GM03348 (cell line): ENCODE results near the gene KRTAP12-1.
"Not testable (repeated sequence)": the region's sequence is repeated elsewhere in the genome, so short reads cannot be mapped to it uniquely, and the experiment has no call there.

Experiments
- DNase-seq: peaks from one replicate; pipeline ENCODE4 v3.0.0; 2012; ENCODE audit warnings: low spot score

Gene KRTAP12-1

DNA sequence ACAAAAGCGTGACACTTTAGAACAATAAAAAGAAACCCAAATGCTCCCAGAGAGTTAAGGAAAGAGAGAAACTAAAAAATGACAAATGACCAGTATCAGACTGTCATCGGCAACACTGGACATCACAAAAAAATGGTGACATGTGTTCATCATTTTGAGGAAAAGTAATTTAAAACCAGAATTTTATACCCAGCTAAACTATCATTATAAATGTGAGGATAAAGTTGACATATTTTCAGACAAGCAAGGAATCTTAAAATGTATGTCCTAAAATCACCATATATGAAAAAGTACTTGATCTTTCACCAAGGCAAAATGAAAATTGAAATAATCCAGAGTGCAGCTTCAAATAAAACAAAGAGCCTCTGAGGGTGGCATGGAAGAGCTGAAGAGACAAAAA is 37.1 kb downstream of the KRTAP12-1 start:
- no peak for DNase-seq

DNA sequence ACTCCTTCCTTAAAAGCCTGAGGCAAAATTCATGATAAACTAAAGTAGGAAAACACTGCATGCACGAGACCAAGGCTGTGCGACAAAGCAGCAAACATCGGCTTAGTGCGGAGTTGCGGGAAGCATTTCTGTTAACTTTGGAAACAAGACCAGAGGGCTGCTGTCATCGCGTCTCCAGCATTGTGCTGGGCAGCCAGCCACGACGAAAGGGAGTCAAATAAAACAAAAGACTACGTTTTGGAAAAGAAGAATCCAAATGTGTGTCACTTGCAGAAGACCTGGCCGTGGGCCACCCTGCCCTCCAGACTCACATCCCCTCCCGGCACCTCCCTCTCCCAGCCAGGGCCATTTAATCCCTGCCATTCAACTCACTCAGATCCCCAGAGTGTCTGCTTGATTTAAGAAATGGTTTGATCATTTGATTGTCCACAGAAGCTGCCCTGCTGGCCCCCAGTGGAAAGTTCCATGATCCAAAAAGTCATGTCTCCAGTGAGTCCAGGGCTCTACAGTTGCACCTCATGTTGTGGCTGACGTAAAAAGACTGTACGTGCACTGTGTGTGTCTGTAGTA is 38.1 kb downstream of the KRTAP12-1 start:
- DNase-seq: no peak

DNA sequence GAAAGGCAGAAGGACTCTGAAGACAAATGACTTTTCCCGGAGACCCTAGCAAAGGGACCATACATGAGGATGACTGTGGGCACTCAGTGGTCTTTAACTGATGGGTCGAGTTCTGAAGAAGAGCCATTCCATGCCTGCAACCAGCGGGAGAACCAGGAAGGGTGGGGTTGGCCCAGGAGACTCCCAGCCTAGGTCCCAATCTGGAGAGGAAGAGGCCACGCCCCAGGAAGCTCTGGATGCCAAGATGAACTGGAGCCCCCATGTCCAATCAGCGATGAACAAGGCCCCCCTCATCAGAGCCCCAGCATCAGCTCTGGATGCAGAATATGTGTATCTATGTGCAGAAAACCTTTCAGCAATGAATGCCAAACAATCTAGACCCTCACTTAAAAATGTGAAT is 41.2 kb downstream of the KRTAP12-1 start:
- no peak for DNase-seq

DNA sequence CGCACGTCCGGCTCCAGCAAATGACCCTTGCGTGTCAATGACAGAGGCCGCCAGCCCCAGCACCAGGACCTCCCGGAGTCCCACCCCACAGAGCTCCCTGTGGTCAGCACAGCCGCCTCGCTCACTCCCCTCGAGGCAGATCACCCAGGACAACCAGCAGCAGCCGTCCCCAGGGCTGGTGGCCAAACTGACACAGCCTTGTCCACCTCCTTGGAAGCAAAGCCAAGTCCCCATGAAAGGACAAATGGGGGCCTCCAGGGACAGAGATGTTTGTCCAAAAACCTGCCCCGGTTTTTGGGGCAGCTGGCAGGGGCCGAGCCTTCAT is 42.7 kb downstream of the KRTAP12-1 start:
- DNase-seq: no peak

DNA sequence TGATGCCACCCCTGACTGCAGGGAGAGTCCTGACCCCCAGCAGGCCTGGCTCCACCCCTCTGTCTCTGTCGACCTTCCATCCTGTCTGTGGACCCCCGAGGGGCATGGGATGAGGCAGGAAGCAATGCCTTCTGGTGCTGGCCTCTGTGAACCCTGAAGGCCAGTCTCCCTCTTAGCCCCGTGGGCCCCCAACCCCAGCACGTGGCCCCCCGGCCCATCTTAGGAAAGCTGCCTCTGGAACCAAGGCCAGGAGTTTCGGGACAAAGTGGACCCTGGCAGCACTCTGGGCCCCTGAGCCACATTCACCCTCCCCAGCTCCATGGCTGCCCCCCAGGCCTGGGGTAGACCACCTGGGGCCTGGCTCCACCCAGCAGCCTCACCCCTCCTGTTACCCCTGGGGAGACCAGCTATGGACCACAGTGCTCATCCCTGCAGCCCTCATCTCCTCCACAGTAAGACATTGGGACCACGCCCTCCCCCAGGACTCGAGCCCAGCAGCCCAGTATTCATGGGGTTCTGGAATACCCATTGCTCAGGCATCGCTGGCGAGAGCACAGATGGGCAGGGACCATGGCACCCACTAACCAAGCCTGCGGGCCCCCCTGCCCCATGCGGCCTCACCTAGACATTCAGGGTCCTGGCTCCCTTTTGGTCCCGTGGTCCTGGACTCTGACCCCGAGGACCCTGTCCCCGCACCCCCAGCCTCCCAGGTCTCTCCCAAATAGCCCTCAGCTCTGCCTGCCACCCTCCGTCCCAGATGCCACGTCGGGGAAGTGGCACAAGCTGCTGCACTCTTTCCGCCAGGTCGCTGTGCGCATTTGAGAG is 43.2 kb downstream of the KRTAP12-1 start:
- DNase-seq: not testable (repeated sequence)

DNA sequence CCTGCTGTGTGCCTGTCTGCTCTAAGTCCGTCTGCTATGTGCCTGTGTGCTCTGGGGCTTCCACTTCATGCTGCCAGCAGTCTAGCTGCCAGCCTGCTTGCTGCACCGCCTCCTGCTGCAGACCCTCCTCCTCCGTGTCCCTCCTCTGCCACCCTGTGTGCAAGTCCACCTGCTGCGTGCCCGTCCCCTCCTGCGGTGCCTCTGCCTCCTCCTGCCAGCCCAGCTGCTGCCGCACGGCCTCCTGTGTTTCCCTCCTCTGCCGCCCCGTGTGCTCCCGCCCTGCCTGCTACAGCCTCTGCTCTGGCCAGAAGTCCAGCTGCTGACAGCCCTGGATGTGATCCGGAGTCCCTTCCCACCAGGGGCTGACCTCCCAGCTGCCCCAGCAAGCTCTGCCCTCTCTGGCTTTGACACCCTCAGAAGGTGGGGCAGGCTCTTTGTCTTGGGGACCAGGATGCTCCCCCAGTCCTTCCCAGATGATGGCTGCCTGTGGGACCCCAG is 44.1 kb downstream of the KRTAP12-1 start:
- DNase-seq: not testable (repeated sequence)

DNA sequence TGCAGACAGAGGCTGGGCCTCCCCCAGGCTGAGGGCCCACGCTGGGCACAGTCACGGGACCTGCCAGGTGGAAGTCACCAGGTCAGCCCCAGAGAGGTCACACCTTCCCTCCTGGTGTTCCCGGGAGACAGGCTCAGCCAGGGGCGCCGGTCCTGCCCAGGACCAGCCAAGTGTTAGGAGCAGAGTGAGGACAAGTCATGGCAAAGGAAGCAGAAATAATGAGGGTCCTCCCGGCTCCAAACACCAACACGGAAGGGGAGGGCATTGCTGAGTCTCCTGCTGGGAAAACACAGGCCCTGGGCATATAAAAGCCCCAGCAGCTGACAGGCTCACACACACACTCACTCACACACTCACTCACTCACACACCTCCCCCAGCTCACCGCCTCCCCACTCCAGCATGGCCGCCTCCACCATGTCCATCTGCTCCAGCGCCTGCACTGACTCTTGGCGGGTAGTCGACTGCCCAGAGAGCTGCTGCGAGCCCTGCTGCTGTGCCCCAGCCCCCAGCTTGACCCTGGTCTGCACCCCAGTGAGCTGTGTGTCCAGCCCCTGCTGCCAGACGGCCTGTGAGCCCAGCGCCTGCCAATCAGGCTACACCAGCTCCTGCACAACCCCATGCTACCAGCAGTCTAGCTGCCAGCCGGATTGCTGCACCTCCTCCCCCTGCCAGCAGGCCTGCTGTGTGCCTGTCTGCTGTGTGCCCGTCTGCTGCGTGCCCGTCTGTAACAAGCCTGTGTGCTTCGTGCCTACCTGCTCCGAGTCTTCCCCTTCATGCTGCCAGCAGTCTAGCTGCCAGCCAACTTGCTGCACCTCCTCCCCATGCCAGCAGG is 44.7 kb downstream of the KRTAP12-1 start, which contains the start of gene KRTAP10-10:
Gene KRTAP10-10 (plus strand): TSS at position 339 of the 833 bp plus-strand sequence. CDS start 62 bp downstream, at position 401.
- DNase-seq: no peak

DNA sequence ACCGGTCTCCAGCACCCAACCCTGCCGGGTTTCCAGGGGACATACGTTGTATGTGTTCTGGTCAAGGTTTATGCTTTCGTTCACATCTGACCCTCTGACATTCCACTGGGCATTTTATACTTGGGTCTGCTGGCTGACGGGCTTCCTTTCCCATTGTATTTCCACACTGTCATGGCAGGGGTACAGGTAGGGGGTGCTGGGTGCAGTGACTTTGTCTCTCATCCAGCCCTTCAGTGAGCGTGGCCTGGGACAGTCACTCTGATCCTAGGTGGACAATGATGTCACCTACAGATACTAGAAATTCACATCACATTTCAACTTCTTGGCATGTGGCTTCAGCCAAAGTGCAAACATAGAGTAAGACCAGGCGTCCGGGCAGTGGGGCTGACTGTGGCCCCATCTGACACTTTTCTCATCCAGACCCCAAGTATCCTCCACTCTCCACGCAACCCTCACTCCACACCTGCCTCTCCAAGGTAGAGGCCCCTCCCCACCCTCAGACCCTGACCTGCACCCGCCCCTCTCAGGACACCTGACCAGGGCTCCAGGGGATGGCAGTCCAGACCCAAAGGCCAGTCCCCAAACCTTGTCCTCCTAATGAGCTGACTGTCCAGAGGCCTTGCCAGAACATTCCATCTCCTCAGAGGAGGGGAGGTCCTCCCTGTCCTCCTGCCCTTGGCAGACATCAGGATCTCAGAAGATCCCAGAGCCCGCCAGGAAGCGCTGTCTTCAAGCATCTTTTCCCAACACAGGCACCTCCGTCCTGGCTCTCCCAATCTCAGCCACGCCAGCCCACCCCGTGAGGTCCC is 45.5 kb downstream of the KRTAP12-1 start:
- no peak for DNase-seq

DNA sequence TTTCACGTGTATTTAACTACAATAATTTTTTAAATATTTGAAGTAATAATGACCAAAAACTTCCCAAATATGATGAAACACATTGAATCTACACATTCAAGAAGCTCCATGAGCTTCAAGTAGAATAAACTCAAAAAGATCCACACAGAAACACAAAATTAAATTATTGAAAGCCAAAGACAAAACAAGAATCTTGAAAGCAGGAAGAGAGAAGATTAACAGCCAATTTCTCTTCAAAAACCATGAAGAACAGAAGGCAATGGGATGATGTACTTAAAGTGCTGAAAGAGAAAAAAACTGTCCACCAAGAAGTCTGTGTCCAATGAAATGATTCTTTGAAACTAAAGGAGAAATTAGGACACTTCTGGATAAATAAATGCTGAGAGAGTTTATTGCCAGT is 49.9 kb downstream of the KRTAP12-1 start:
- no peak for DNase-seq
